GM19193 (cell line): Measurements from ENCODE around the gene MAGEE2.

ENCODE experiments used
- POLR2A ChIP-seq: IDR thresholded peaks from 4 replicates; pipeline ENCODE4 v1.6.1; 2011; ENCODE audit not compliant: insufficient read depth, insufficient read length; ENCODE audit errors: extremely low read depth

The MAGEE2 gene

GRCh38 chrX:75784680-75785491, at the start of gene MAGEE2:
TSS of gene MAGEE2 (minus strand) at chrX:75785254. CDS start at chrX:75785051, 203 bp downstream.
- TF ChIP-seq POLR2A = no peak

DNA sequence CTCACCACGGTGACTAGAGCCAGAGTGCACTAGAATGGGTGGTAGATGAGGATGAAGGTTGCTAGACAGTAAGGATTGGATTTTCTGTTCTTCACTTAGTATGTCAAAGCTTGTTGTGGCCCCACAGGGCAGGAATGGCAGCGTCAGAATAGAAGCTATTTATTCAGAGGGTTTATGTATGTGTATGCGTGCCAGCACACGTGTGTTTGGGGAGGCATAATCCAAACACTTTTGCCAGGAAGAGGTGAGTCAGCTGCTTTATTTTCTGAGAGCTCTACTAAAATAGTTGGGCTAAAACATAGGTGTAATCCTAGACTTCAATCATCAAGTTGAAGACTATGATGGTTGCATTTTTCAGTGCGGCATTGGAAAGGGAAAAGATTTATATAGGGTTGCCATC, 1.2 kb upstream of the MAGEE2 start:
- no peak for TF ChIP-seq POLR2A

DNA sequence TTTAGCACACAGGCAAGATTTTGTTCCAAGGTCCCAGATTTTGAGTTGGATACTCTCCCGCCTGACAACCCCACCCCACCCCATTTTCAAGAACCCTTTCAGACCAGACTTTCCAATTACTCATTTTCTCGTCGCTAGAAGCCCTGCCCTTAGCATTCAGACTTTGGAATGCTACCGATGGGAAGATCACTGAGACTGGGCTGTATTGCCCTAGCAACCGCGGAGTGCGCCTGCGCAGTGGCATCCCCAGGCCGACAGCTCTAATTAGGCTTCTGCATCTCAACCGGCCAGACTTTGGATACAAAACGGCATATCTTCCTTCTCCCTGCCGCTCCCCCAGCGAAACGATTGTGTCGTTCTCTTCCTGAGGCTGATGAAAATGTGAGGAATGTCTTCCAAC, 3.4 kb downstream of the MAGEE2 start:
- TF ChIP-seq POLR2A = no peak

DNA sequence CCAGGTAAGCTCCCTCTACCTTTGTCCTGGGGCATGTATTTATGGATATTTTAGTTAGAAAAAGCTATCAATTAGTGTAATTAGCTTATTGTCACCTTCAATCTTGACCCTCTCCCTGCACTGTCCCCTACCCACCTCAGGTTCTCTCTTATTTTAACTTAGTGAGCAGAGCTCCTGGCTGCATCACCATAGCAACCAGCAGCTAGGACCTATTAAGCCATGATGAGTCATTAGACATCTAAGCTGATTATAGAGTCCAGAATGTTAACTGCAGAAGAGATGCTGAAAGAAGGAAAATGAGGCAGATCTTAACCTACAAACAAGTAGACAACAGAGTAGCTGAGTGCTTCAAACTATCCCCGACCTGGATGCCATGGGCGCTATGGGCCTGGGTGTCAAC, 36.6 kb downstream of the MAGEE2 start:
- TF ChIP-seq POLR2A = no peak

DNA sequence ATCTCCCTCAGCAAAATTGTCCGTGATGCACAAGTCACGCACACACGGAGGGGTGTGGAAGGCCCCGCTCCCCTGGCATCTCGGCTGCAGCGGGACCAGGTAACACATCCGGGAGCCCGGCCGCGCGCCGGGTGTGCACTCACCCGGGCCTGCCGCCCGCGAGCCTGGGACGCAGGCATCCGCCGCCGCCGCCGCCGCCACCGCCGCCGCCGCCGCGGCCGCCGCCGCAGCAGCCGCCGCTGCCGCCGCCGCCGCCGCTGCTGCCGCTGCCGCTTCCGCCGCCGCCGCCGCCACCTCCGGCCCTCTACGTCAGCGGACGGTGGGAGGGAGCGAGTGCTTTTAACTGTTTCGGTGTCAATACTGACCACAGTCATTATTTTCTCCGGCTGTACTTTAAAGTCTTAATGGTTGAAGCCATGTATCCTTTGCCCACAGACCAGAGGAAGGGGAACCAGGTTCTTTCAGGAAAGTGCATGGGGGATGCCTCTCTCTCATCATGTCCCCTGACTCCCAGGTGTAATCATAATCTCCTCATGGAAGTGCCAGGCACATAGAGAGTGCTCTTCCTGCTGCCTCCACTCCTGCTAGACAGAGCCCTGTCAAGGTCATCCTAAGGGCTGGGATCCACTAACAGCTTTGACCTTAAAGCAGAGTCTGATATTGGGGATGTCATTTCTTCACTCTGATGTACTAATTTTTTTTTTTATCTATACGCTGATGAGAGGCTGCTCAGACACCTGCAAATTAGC, 38.0 kb downstream of the MAGEE2 start:
- no peak for TF ChIP-seq POLR2A
